ENCODE measurements around the gene PCDHA6. TPM values are rescaled to one million over a fixed set of nuclear protein-coding genes. Genes with fewer than 3 reads are reported as not detected.
"Not testable (repeated sequence)": the region's sequence is repeated elsewhere in the genome, so short reads cannot be mapped to it uniquely, and the experiment has no call there.

The PCDHA6 gene
- total RNA-seq, 4 donors from 2014 or later = 0.19 to 0.27 (median 0.21) TPM; not detected in 1

- Histone ChIP-seq H3K36me3 (no peaks in the 10 kb centered on the region), H3K4me1 (no peaks in the 10 kb centered on the region), H3K27ac (no peak within 1 kb of the TSS), H3K4me3 (peak within 1 kb of the TSS in 3 of 4 donors; percentile 27 to 54 (median 30)), H3K9me3 (peaks cover 0 to 41% (median 41%) of the 10 kb centered on the region in 3 donors), H3K27me3 (peaks cover 0 to 22% (median 0%) of the 10 kb centered on the region in 4 donors)
- no peak for DNase-seq
- WGBS, 2 donors = 29 to 38% methylated on average over 27 to 28 of the region's 29 CpGs
- TF ChIP-seq CTCF (IDR thresholded peaks at IDR 0.05) = peak in 2 of 6 experiments; percentile 7 to 8
- no peak for TF ChIP-seq POLR2A (IDR thresholded peaks at IDR 0.05)
- intact Hi-C loops (cut with DNase I) = no loop called here
Measured at GRCh38 chr5:140800816-140801493, 26.8 kb upstream of the PCDHA6 start, which contains the start of gene PCDHA3. Gene PCDHA3 (plus strand): TSS chr5:140801057.

DNA sequence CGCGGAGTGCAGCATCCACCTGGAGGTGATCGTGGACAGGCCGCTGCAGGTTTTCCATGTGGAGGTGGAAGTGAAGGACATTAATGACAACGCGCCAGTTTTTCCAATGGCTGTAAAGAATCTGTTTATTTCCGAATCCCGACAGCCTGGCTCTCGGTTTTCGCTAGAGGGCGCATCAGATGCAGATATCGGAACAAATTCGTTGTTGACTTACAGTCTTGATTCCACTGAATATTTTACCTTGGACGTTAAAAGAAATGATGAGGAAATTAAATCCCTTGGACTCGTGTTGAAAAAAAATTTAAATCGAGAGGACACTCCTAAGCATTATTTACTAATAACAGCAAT lies 26.3 kb upstream of the PCDHA6 start:
- Histone ChIP-seq H3K9me3 (peaks cover 0 to 36% (median 36%) of the 10 kb centered on the region in 3 donors), H3K4me1 (no peaks in the 10 kb centered on the region), H3K4me3 (peak overlapping the region in 3 of 4 donors; percentile 27 to 54 (median 30)), H3K27ac (no peak overlapping the region), H3K27me3 (peaks cover 0 to 27% (median 0%) of the 10 kb centered on the region in 4 donors), H3K36me3 (no peaks in the 10 kb centered on the region)
- intact Hi-C loops (cut with DNase I) = no loop called here
- no peak for TF ChIP-seq CTCF (IDR thresholded peaks at IDR 0.05)
- TF ChIP-seq POLR2A (IDR thresholded peaks at IDR 0.05) = no peak
- no peak for DNase-seq
- WGBS, 2 donors = 29 to 38% methylated on average over 16 of the region's 16 CpGs

GRCh38 chr5:140802381-140802780 lies 25.4 kb upstream of the PCDHA6 start:
- H3K36me3 ChIP-seq; H3K4me1 ChIP-seq; DNase-seq; H3K4me3 ChIP-seq; intact Hi-C loops (cut with DNase I); H3K27ac ChIP-seq: not testable (repeated sequence)
- WGBS, 2 donors = 65 to 70% methylated on average over 11 to 14 of the region's 45 CpGs
- H3K27me3 ChIP-seq = peaks cover 0 to 27% (median 0%) of the 10 kb centered on the region in 4 donors
- H3K9me3 ChIP-seq = peaks cover 0 to 36% (median 27%) of the 10 kb centered on the region in 3 donors

- Histone ChIP-seq H3K27me3 (peaks cover 0 to 31% (median 0%) of the 10 kb centered on the region in 4 donors), H3K4me1 (no peaks in the 10 kb centered on the region), H3K4me3 (no peak overlapping the region), H3K36me3 (no peaks in the 10 kb centered on the region), H3K9me3 (peaks cover 0 to 40% (median 26%) of the 10 kb centered on the region in 3 donors), H3K27ac (no peak overlapping the region)
- TF ChIP-seq POLR2A (IDR thresholded peaks at IDR 0.05) = no peak
- TF ChIP-seq CTCF (IDR thresholded peaks at IDR 0.05) = no peak
- intact Hi-C loops (cut with DNase I) = no loop called here
- no peak for DNase-seq
- 61 to 77% methylated on average over 6 to 29 of the region's 53 CpGs for WGBS, 2 donors
Measured at GRCh38 chr5:140802781-140803271, 24.9 kb upstream of the PCDHA6 start.

GRCh38 chr5:140806834-140807775 lies 20.7 kb upstream of the PCDHA6 start, which contains the start of gene PCDHA4:
Gene PCDHA4 (plus strand): TSS chr5:140807068.
- Histone ChIP-seq H3K9me3 (peaks cover 0 to 47% (median 23%) of the 10 kb centered on the region in 3 donors), H3K36me3 (no peaks in the 10 kb centered on the region), H3K4me1 (no peaks in the 10 kb centered on the region), H3K27ac (peak within 1 kb of the TSS in 1 of 4 donors; percentile 34), H3K27me3 (peaks cover 0 to 22% (median 0%) of the 10 kb centered on the region in 4 donors), H3K4me3 (peak within 1 kb of the TSS in 3 of 4 donors; percentile 35 to 54 (median 35))
- WGBS, 2 donors = 24 to 38% methylated on average over 9 to 38 of the region's 47 CpGs
- no peak for DNase-seq
- TF ChIP-seq POLR2A (IDR thresholded peaks at IDR 0.05) (no peak), CTCF (IDR thresholded peaks at IDR 0.05) (peak in 2 of 6 experiments; percentile 17 to 29)
- intact Hi-C loops (cut with DNase I) = no loop called here

- 70 to 75% methylated on average over 5 to 52 of the region's 62 CpGs for WGBS, 2 donors
- not testable (repeated sequence) for DNase-seq
Measured at GRCh38 chr5:140808241-140808888, 19.4 kb upstream of the PCDHA6 start.

More at GRCh38 chr5:140808241-140808888, 19.4 kb upstream of the PCDHA6 start:
- H3K4me3 ChIP-seq; H3K36me3 ChIP-seq; H3K4me1 ChIP-seq; intact Hi-C loops (cut with DNase I); H3K27ac ChIP-seq: not testable (repeated sequence)
- H3K9me3 ChIP-seq = peaks cover 0 to 34% (median 11%) of the 10 kb centered on the region in 3 donors
- H3K27me3 ChIP-seq = peaks cover 0 to 10% (median 0%) of the 10 kb centered on the region in 4 donors

Data from esophagus squamous epithelium (tissue), 5 donors.